ENCODE data around the gene ALG6. TPM values are rescaled to one million over a fixed set of nuclear protein-coding genes. Genes with fewer than 3 reads are reported as not detected.

The ALG6 gene
- total RNA-seq (2014; rRNA removed; shearing (Covaris generic)) = 16.3 and 18.6 TPM in 2 replicates

GRCh38 chr1:63367215-63368103 is at the start of gene ALG6:
Gene ALG6, plus strand, starts transcription at chr1:63367627. Its CDS starts 3,351 bp downstream, at chr1:63370978.

GRCh38 chr1:63322114-63322943 is 45.1 kb upstream of the ALG6 start, which contains the start of gene FOXD3:
Gene FOXD3, plus strand, starts transcription at chr1:63322567. Its CDS starts 492 bp downstream, at chr1:63323059.

Small RNA genes lying within 50 kb of the gene (small RNA-seq; reads per million reads assigned to genes)
- not detected for gene MIR6068
- gene RF00019 = not detected

Other genes starting within 250 kb of the ALG6 start
- 6.1 TPM in 2 replicates for gene FOXD3, start 45.1 kb upstream of the ALG6 start, total RNA-seq (2014; rRNA removed; shearing (Covaris generic))
- gene ITGB3BP, start 155.6 kb downstream of the ALG6 start, total RNA-seq (2014; rRNA removed; shearing (Covaris generic)) = 50.1 and 51.3 TPM in 2 replicates
- 5.7 and 6.3 TPM in 2 replicates for gene EFCAB7, start 155.9 kb downstream of the ALG6 start, total RNA-seq (2014; rRNA removed; shearing (Covaris generic))
- 66.9 and 74.6 TPM in 2 replicates for gene PGM1, start 225.8 kb downstream of the ALG6 start, total RNA-seq (2014; rRNA removed; shearing (Covaris generic))

All from A375 (cell line).